ENCODE measurements around the gene VPS16. TPM values are rescaled to one million over a fixed set of nuclear protein-coding genes. Genes with fewer than 3 reads are reported as not detected.

Gene VPS16
- total and polyA plus RNA-seq, 2 of the 4 experiments (the other 2 are of a cell fraction), result 38.7 to 48.0 TPM

- Histone ChIP-seq H3K27ac (ENCODE audit: insufficient read depth, low read length) (no peak overlapping the region), H3K18ac (ENCODE audit: low read depth, low read length) (no peak overlapping the region), H3K9me1 (ENCODE audit: insufficient read depth, low read length) (peaks cover 15% of the 10 kb centered on the region), H3K56ac (ENCODE audit: extremely low read depth, insufficient read depth, low read length) (no peak overlapping the region), H3K4me2 (ENCODE audit: low read depth, low read length) (no peak overlapping the region), H3K9me3 (ENCODE audit: control insufficient read depth, insufficient read depth, low read length) (no peaks in the 10 kb centered on the region), H3K9ac (ENCODE audit: low read depth, low read length) (no peak overlapping the region), H2BK120ac (ENCODE audit: low read depth, low read length) (no peak overlapping the region), H4K20me1 (ENCODE audit: insufficient read depth, low read length) (peaks cover 28% of the 10 kb centered on the region), H4K91ac (ENCODE audit: insufficient read depth, low read depth, low read length) (no peak overlapping the region), H4K5ac (ENCODE audit: low read depth, low read length) (no peak overlapping the region), H3K27me3 (ENCODE audit: control insufficient read depth, insufficient read depth, low read length) (no peaks in the 10 kb centered on the region), H3K4ac (ENCODE audit: low read depth, low read length) (no peak overlapping the region), H2BK5ac (ENCODE audit: low read depth, low read length, poor library complexity, severe bottlenecking) (no peak overlapping the region), H4K8ac (ENCODE audit: low read depth in 2 of 2, low read length in 2 of 2) (no peak overlapping the region), H3K14ac (replicated peaks; ENCODE audit: low read depth, low read length) (no peak overlapping the region), H2BK20ac (ENCODE audit: low read depth, low read length) (no peak overlapping the region), H3K79me1 (ENCODE audit: low read depth in 1 of 2, low read length in 2 of 2) (peaks cover 38 to 78% of the 10 kb centered on the region in 2 experiments), H2AK9ac (replicated peaks; ENCODE audit: low read depth, low read length, poor library complexity) (no peak overlapping the region), H3K36me3 (ENCODE audit: control insufficient read depth, insufficient read depth, low read length) (peaks cover 2% of the 10 kb centered on the region; the same call in 1 of the 2 replicates), H3K4me1 (ENCODE audit: control insufficient read depth, insufficient read depth, low read length) (no peaks in the 10 kb centered on the region; the same call in 1 of the 2 replicates), H2BK15ac (ENCODE audit: low read depth, low read length) (no peak overlapping the region), H3K23ac (ENCODE audit: low read depth, low read length) (no peak overlapping the region), H2AK5ac (ENCODE audit: low read depth, low read length) (no peak overlapping the region), H2AFZ (replicated peaks; ENCODE audit: low read length, poor library complexity) (no peak overlapping the region), H3K4me3 (ENCODE audit: insufficient read depth, low read depth, low read length) (no peak overlapping the region)
- WGBS, 2 experiments (ENCODE audit: extremely low coverage in 2 of 2, insufficient read length in 1 of 2), result no CpG with 5 or more reads among the region's 2 CpGs
- dilution Hi-C loops (cut with HindIII; ENCODE audit: low sequenced_read_pairs, unreplicated experiment) (no loop called here), in situ Hi-C loops (cut with MboI; ENCODE audit: low sequenced_read_pairs) (no loop called here), intact Hi-C loops (cut with micrococcal nuclease) (no loop called here)
- POLR2A ChIA-PET (ENCODE audit: unreplicated experiment), result no interaction called here
- ATAC-seq (ENCODE audit: low read depth) (no peak), DNase-seq (no peak)
- no peak for TF ChIP-seq USF2 (IDR thresholded peaks at IDR 0.05; ENCODE audit: low read depth, low read length)
- no peak for TF ChIP-seq RCOR1 (IDR thresholded peaks at IDR 0.05; ENCODE audit: insufficient replicate concordance, low read length)
- TF ChIP-seq CEBPB (IDR thresholded peaks at IDR 0.05; ENCODE audit: low read depth, low read length), result no peak
- no peak for TF ChIP-seq CHD1 (IDR thresholded peaks at IDR 0.05; ENCODE audit: low read depth, low read length)
- no peak for TF ChIP-seq CTCF (conservative IDR thresholded peaks at IDR 0.05; ENCODE audit: low read depth, low read length)
- TF ChIP-seq ELK1 (IDR thresholded peaks at IDR 0.05; ENCODE audit: borderline replicate concordance, low read depth, low read length), result no peak
- TF ChIP-seq BHLHE40 (IDR thresholded peaks at IDR 0.05; ENCODE audit: low read depth, low read length), result no peak
- TF ChIP-seq RFX5 (IDR thresholded peaks at IDR 0.05; ENCODE audit: low read depth, low read length), result no peak
- TF ChIP-seq POLR2A (IDR thresholded peaks at IDR 0.05; ENCODE audit: low read depth, low read length), result no peak
- no peak for TF ChIP-seq MXI1 (IDR thresholded peaks at IDR 0.05; ENCODE audit: borderline replicate concordance, low read depth, low read length)
- TF ChIP-seq FOS (IDR thresholded peaks at IDR 0.05; ENCODE audit: low read depth, low read length), result no peak
- TF ChIP-seq NFE2L2 (IDR thresholded peaks at IDR 0.05; ENCODE audit: low read depth, low read length), result no peak
- TF ChIP-seq SMC3 (IDR thresholded peaks at IDR 0.05; ENCODE audit: low read depth, low read length), result no peak
- TF ChIP-seq MAFK (IDR thresholded peaks at IDR 0.05; ENCODE audit: low read depth, low read length), result no peak
- TF ChIP-seq MAZ (IDR thresholded peaks at IDR 0.05; ENCODE audit: borderline replicate concordance, low read depth, low read length), result no peak
- no peak for TF ChIP-seq RAD21 (IDR thresholded peaks at IDR 0.05; ENCODE audit: low read length)
- no TSS peak for BruUV-seq (replicated peaks)
- CTCF ChIA-PET, result no interaction called here
Measured at GRCh38 chr20:2891343-2891742, 50.8 kb downstream of the VPS16 start.
